HEK293 (cell line): ENCODE results near the gene CDC26.

Experiments
- CTCF ChIA-PET: fragments of 350-600 bp; formaldehyde crosslinking; extraction: SDS; loops from one replicate; lab custom pipeline; 2021; ENCODE audit warnings: antibody characterized with exemption; lab: Yijun Ruan, JAX
- POLR2A ChIA-PET: fragments of 300-600 bp; formaldehyde crosslinking; extraction: SDS; loops from one replicate; lab custom pipeline; 2020; ENCODE audit warnings: antibody characterized with exemption, inconsistent platforms; lab: Yijun Ruan, JAX
- H3K27ac ChIP-seq: fragments of 200-500 bp; sonication (Bioruptor generic); 2 replicates; pipeline ENCODE4 v1.5.1; 2014; ENCODE audit warnings: low read depth, low read length, control low read depth, inconsistent platforms; ENCODE audit errors: extremely low read depth
- H3K36me3 ChIP-seq, 2 experiments: fragments of 200-500 bp in 1 of 2; sonication (Bioruptor generic) in 1 of 2; 1 replicate in 1 of 2; 2 replicates in 1 of 2; pipeline ENCODE4 v1.5.1; 2014 to 2017; ENCODE audit warnings: inconsistent platforms in 2 of 2, low read length in 2 of 2; ENCODE audit not compliant: control insufficient read depth in 2 of 2, insufficient read depth in 1 of 2
- H3K4me1 ChIP-seq: fragments of 200-500 bp; sonication (Bioruptor generic); 2 replicates; pipeline ENCODE4 v1.5.1; 2014; ENCODE audit warnings: mild to moderate bottlenecking, low read length, inconsistent platforms; ENCODE audit not compliant: control insufficient read depth, insufficient read depth
- H3K4me3 ChIP-seq: 2 replicates; pipeline ENCODE4 v1.5.1; 2011; ENCODE audit warnings: low read depth, mild to moderate bottlenecking, control low read depth, low read length, moderate library complexity
- H3K9me3 ChIP-seq: fragments of 200-500 bp; sonication (Bioruptor generic); 2 replicates; pipeline ENCODE4 v1.5.1; 2014; ENCODE audit warnings: low read depth, low read length, inconsistent platforms; ENCODE audit not compliant: control insufficient read depth, insufficient read depth
- MEIS1 ChIP-seq: sonication (generic); formaldehyde crosslinking; IDR thresholded peaks from 2 replicates; pipeline ENCODE4 v1.8.1; 2022; ENCODE audit warnings: missing genetic modification reagents, mild to moderate bottlenecking, borderline replicate concordance
- OSR2 ChIP-seq: fragments of 450-650 bp; formaldehyde crosslinking; IDR thresholded peaks from 2 replicates; pipeline ENCODE4 v1.5.1; 2016; ENCODE audit warnings: missing biosample characterization, missing genetic modification characterization
- ZBTB17 ChIP-seq: fragments of 450-650 bp; formaldehyde crosslinking; IDR thresholded peaks from 2 replicates; pipeline ENCODE4 v1.5.1; 2016; ENCODE audit warnings: missing biosample characterization, missing genetic modification characterization
- ZBTB20 ChIP-seq: fragments of 450-650 bp; formaldehyde crosslinking; IDR thresholded peaks from 2 replicates; pipeline ENCODE4 v1.5.1; 2016; ENCODE audit warnings: missing biosample characterization, missing genetic modification characterization
- ZBTB44 ChIP-seq: fragments of 450-650 bp; IDR thresholded peaks from 2 replicates; pipeline ENCODE4 v1.5.1; 2018; ENCODE audit warnings: missing biosample characterization, mild to moderate bottlenecking, missing genetic modification characterization
- ZBTB49 ChIP-seq: fragments of 450-650 bp; formaldehyde crosslinking; IDR thresholded peaks from 2 replicates; pipeline ENCODE4 v1.5.1; 2016; ENCODE audit warnings: missing biosample characterization, missing genetic modification characterization, low read depth
- ZFP69B ChIP-seq: fragments of 450-650 bp; formaldehyde crosslinking; IDR thresholded peaks from 2 replicates; pipeline ENCODE4 v1.5.1; 2016; ENCODE audit warnings: missing biosample characterization, missing genetic modification characterization
- ZNF121 ChIP-seq: fragments of 450-650 bp; formaldehyde crosslinking; IDR thresholded peaks from 2 replicates; pipeline ENCODE4 v1.5.1; 2016; ENCODE audit warnings: missing biosample characterization, missing genetic modification characterization
- ZNF157 ChIP-seq: fragments of 450-650 bp; formaldehyde crosslinking; IDR thresholded peaks from 2 replicates; pipeline ENCODE4 v1.5.1; 2016; ENCODE audit warnings: missing biosample characterization, missing genetic modification characterization
- ZNF2 ChIP-seq: fragments of 450-650 bp; formaldehyde crosslinking; IDR thresholded peaks from 2 replicates; pipeline ENCODE4 v1.5.1; 2016; ENCODE audit warnings: missing biosample characterization, missing genetic modification characterization
- ZNF221 ChIP-seq: fragments of 450-650 bp; formaldehyde crosslinking; IDR thresholded peaks from 2 replicates; pipeline ENCODE4 v1.5.1; 2017; ENCODE audit warnings: missing biosample characterization, missing genetic modification characterization, borderline replicate concordance
- ZNF23 ChIP-seq: fragments of 450-650 bp; formaldehyde crosslinking; IDR thresholded peaks from 2 replicates; pipeline ENCODE4 v1.5.1; 2016; ENCODE audit warnings: missing biosample characterization, missing genetic modification characterization, borderline replicate concordance
- ZNF292 ChIP-seq: fragments of 450-650 bp; formaldehyde crosslinking; IDR thresholded peaks from 2 replicates; pipeline ENCODE4 v1.5.1; 2016; ENCODE audit warnings: low read depth, missing biosample characterization, missing genetic modification characterization, borderline replicate concordance
- ZNF518A ChIP-seq: fragments of 450-650 bp; formaldehyde crosslinking; conservative IDR thresholded peaks from 2 replicates; pipeline ENCODE4 v1.5.1; 2016; ENCODE audit warnings: low read depth, missing biosample characterization, missing genetic modification characterization
- ZNF548 ChIP-seq: fragments of 450-650 bp; formaldehyde crosslinking; IDR thresholded peaks from 2 replicates; pipeline ENCODE4 v1.5.1; 2016; ENCODE audit warnings: missing biosample characterization, missing genetic modification characterization
- ZNF707 ChIP-seq: fragments of 450-650 bp; formaldehyde crosslinking; IDR thresholded peaks from 2 replicates; pipeline ENCODE4 v1.5.1; 2016; ENCODE audit warnings: missing biosample characterization, missing genetic modification characterization

CDC26 gene

GRCh38 chr9:113293285-113293878 lies 18.0 kb upstream of the CDC26 start (continued):
- no peak for TF ChIP-seq ZNF518A (tag by site-specific recombination)
- no peak for TF ChIP-seq ZFP69B (tag by site-specific recombination)
- no peak for TF ChIP-seq ZNF2 (tag by site-specific recombination)
- TF ChIP-seq, all 188 proteins: peak for 0

GRCh38 chr9:113290052-113290607 lies 14.8 kb upstream of the CDC26 start:
- no peak overlapping the region for H3K27ac ChIP-seq
- no peaks in the 10 kb centered on the region for H3K4me1 ChIP-seq
- POLR2A ChIA-PET, result interaction anchor here (0.6 to 1.1 kb wide), 3 partner anchors 15 to 979 kb away, joined by 3 to 6 read pairs (median 5); partner anchors contain the start of genes CDC26, PRPF4 and SLC31A2
- no peak overlapping the region for H3K4me3 ChIP-seq
- TF ChIP-seq ZNF23 (tag by site-specific recombination) (no peak), ZBTB17 (no peak), ZNF157 (no peak), ZNF548 (tag by site-specific recombination) (no peak), ZNF221 (no peak), OSR2 (tag by site-specific recombination) (no peak), MEIS1 (CRISPR knock-in tag) (no peak), ZNF121 (no peak), ZNF707 (no peak), ZBTB49 (tag by site-specific recombination) (no peak), ZBTB20 (tag by site-specific recombination) (no peak), ZBTB44 (tag by site-specific recombination) (no peak), ZNF292 (tag by site-specific recombination) (no peak)
- CTCF ChIA-PET, result no interaction called here
- no peaks in the 10 kb centered on the region for H3K9me3 ChIP-seq
- peaks cover 42 to 86% of the 10 kb centered on the region in 2 experiments for H3K36me3 ChIP-seq
